CD14-positive monocyte (primary cell): ENCODE data around the gene ZNF423. TPM values are rescaled to one million over a fixed set of nuclear protein-coding genes. Genes with fewer than 3 reads are reported as not detected.

Experiments used
- DNase-seq, 3 donors: peaks; one replicate each; pipeline ENCODE4 v3.0.0-alpha.2; 2011 to 2022
- H2AFZ ChIP-seq: 2 replicates; pipeline ENCODE4 v1.6.0; 2012; ENCODE audit warnings: mild to moderate bottlenecking, low read depth, low read length, inconsistent platforms; ENCODE audit not compliant: insufficient read depth, poor library complexity, severe bottlenecking
- H3K27ac ChIP-seq, 2 donors: 1 replicate in 1 of 2; 2 replicates in 1 of 2; pipeline ENCODE4 v1.5.1; 2012 to 2013; ENCODE audit warnings: low read length in 2 of 2, control low read depth in 1 of 2, inconsistent platforms in 1 of 2, low read depth in 1 of 2, mild to moderate bottlenecking in 1 of 2
- H3K27me3 ChIP-seq, 2 donors: one replicate each; pipeline versions ENCODE4 v1.6.0 to v1.6.1; 2011 to 2013; ENCODE audit warnings: low read length in 2 of 2; ENCODE audit not compliant: control insufficient read depth in 2 of 2, insufficient read depth in 2 of 2
- H3K36me3 ChIP-seq, 2 donors: replicated peaks in 1 of 2; 1 replicate in 1 of 2; 2 replicates in 1 of 2; pipeline versions ENCODE4 v1.5.1 to v1.6.1; 2012 to 2013; ENCODE audit warnings: low read length in 2 of 2, control low read depth in 1 of 2, inconsistent platforms in 1 of 2, mild to moderate bottlenecking in 1 of 2; ENCODE audit not compliant: insufficient read depth in 2 of 2, control insufficient read depth in 1 of 2
- H3K4me1 ChIP-seq, 2 donors: 1 replicate in 1 of 2; 2 replicates in 1 of 2; pipeline versions ENCODE4 v1.5.1 to v1.6.1; 2012 to 2013; ENCODE audit warnings: low read length in 2 of 2, control low read depth in 1 of 2, inconsistent platforms in 1 of 2, mild to moderate bottlenecking in 1 of 2, moderate library complexity in 1 of 2; ENCODE audit not compliant: insufficient read depth in 2 of 2, control insufficient read depth in 1 of 2
- H3K4me2 ChIP-seq: replicated peaks from 2 replicates; pipeline ENCODE3; 2012; ENCODE audit warnings: low read length, moderate library complexity, mild to moderate bottlenecking; ENCODE audit not compliant: poor library complexity, severe bottlenecking; ENCODE audit errors: extremely low read depth
- H3K4me3 ChIP-seq, 3 experiments: fragments of 200-600 bp in 1 of 3; sonication (generic) in 1 of 3; replicated peaks in 1 of 3; 1 replicate in 2 of 3; 2 replicates in 1 of 3; pipeline ENCODE4 v1.5.1; 2011 to 2013; ENCODE audit warnings: low read length in 3 of 3, mild to moderate bottlenecking in 3 of 3, control low read depth in 2 of 3, low read depth in 2 of 3, inconsistent platforms in 1 of 3, moderate library complexity in 1 of 3
- H3K79me2 ChIP-seq: 2 replicates; pipeline ENCODE4 v1.6.0; 2012; ENCODE audit warnings: mild to moderate bottlenecking, control low read depth, inconsistent platforms, low read length, moderate library complexity; ENCODE audit not compliant: insufficient read depth
- H3K9ac ChIP-seq: 2 replicates; pipeline ENCODE4 v1.6.0; 2017; ENCODE audit warnings: low read length, mild to moderate bottlenecking; ENCODE audit not compliant: insufficient read depth, poor library complexity, severe bottlenecking
- H3K9me3 ChIP-seq, 2 donors: replicated peaks in 1 of 2; 1 replicate in 1 of 2; 2 replicates in 1 of 2; pipeline versions ENCODE4 v1.5.1 to v1.6.1; 2012 to 2013; ENCODE audit warnings: low read length in 2 of 2, control low read depth in 1 of 2; ENCODE audit not compliant: control insufficient read depth in 1 of 2, insufficient read depth in 1 of 2
- H4K20me1 ChIP-seq: 2 replicates; pipeline ENCODE4 v1.6.0; 2012; ENCODE audit warnings: mild to moderate bottlenecking, low read length, control low read depth, moderate library complexity; ENCODE audit not compliant: insufficient read depth
- H3K27ac Mint-ChIP-seq, 7 donors: one replicate each; pipeline ENCODE4 v1.8.0; 2020; ENCODE audit warnings: mild to moderate bottlenecking in 7 of 7, mixed read lengths in 7 of 7, moderate library complexity in 6 of 7, inconsistent platforms in 2 of 7
- H3K27me3 Mint-ChIP-seq, 3 donors: one replicate each; pipeline ENCODE4 v1.8.0; 2021 to 2022; ENCODE audit warnings: low read depth in 3 of 3, mild to moderate bottlenecking in 3 of 3, mixed read lengths in 3 of 3, moderate library complexity in 3 of 3, inconsistent platforms in 1 of 3
- H3K36me3 Mint-ChIP-seq, 2 donors: one replicate each; pipeline ENCODE4 v1.8.0; 2020; ENCODE audit warnings: mixed read lengths in 2 of 2, inconsistent platforms in 1 of 2, mild to moderate bottlenecking in 1 of 2
- H3K4me1 Mint-ChIP-seq: one replicate; pipeline ENCODE4 v1.8.0; 2020; ENCODE audit warnings: mild to moderate bottlenecking, mixed read lengths
- H3K4me3 Mint-ChIP-seq, 2 donors: one replicate each; pipeline ENCODE4 v1.8.0; 2020; ENCODE audit warnings: mild to moderate bottlenecking in 2 of 2, mixed read lengths in 2 of 2, moderate library complexity in 1 of 2
- H3K9me3 Mint-ChIP-seq, 7 donors: one replicate each; pipeline ENCODE4 v1.8.0; 2020 to 2022; ENCODE audit warnings: mixed read lengths in 7 of 7, mild to moderate bottlenecking in 6 of 7, moderate library complexity in 6 of 7, inconsistent platforms in 2 of 7
- CTCF ChIP-seq: fragments of 200-600 bp; IDR thresholded peaks from one replicate; pipeline ENCODE4 v1.8.0; 2022; ENCODE audit warnings: antibody characterized with exemption, mild to moderate bottlenecking
- WGBS: methylation state at CpG from one replicate; pipeline ENCODE4 v1.1.5; 2013; ENCODE audit warnings: missing lambda C conversion rate; ENCODE audit not compliant: insufficient coverage; 5-methylcytosine and 5-hydroxymethylcytosine counted together
- intact Hi-C, 2 donors: fragments of 100-400 bp; cut with micrococcal nuclease; formaldehyde crosslinking; loops; one replicate each; pipeline versions ENCODE4 v1.15.0 to v1.15.1; 2023
- polyA plus RNA-seq, 3 donors: library from polyadenylated mRNA; depleted of rRNA in 1 of 3; unstranded in 2 of 3; stranded (reverse) in 1 of 3; fragments of 300-500 nt in 2 of 3; fragments of >200 nt in 1 of 3; fragmentation: Illumina TruSeq in 2 of 3; gene quantifications; 1 replicate in 2 of 3; 2 replicates in 1 of 3; pipeline ENCODE4 v1.2.3, GENCODE V29; 2012 to 2021

Gene ZNF423
- polyA plus RNA-seq, 3 donors: not detected

- no peaks in the 10 kb centered on the region for H4K20me1 ChIP-seq
- Mint-ChIP-seq H3K27ac (no peak overlapping the region), H3K4me3 (no peak overlapping the region), H3K36me3 (no peaks in the 10 kb centered on the region), H3K4me1 (no peaks in the 10 kb centered on the region), H3K9me3 (peaks cover 0 to 1% (median 0%) of the 10 kb centered on the region in 7 donors), H3K27me3 (peaks cover 9 to 29% (median 20%) of the 10 kb centered on the region in 3 donors)
- no peak overlapping the region for H3K9ac ChIP-seq
- WGBS: 82% methylated on average over 15 of the region's 19 CpGs
- intact Hi-C loops: no loop called here
- no peaks in the 10 kb centered on the region for H3K79me2 ChIP-seq
- no peaks in the 10 kb centered on the region for H3K4me1 ChIP-seq
- H3K4me3 ChIP-seq: no peak overlapping the region
- H2AFZ ChIP-seq: no peak overlapping the region
- no peak overlapping the region for H3K27ac ChIP-seq
- no peak overlapping the region for H3K4me2 ChIP-seq
- no peaks in the 10 kb centered on the region for H3K9me3 ChIP-seq
- H3K36me3 ChIP-seq: no peaks in the 10 kb centered on the region
- no peak for TF ChIP-seq CTCF
- DNase-seq: no peak
- peaks cover 3 to 23% of the 10 kb centered on the region in 2 donors for H3K27me3 ChIP-seq
Measured at GRCh38 chr16:49834531-49835151, 21.3 kb downstream of the ZNF423 start.

DNA sequence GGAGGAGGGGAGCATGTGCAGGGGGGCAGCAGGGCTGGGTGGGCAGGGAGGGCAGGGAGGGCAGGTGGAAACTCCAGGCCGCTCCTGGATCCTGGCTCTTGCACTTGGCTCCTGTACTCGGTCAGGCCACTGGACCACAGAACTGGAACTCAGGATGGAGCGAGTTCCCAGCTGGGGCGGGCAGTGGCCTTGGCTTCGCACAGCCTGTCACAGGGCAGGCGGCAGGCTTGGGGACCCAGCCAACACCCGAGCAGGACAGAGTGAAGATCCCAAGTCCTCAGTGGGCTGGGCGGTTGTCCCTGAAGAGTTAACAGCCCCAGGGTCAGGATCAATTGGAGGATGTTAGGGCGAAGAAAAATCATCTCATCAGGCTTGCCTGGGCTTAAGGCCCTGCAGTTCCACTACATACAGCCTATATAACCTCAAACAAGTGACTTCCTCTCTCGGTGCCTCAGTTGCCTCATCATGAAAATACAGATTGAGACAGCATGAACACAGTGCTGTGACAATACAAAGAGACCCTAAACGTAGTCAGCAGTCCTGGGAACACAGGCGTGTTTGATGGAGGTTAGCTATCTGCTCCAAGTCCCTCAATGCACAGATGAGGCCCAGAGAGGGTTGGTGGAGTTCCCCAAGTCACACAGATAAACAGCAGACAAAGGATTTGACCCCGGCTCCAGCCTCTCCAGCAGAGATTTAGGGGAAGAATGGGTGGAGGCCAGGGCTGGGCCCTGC is 21.9 kb downstream of the ZNF423 start:
- H3K27ac ChIP-seq: no peak overlapping the region
- no peaks in the 10 kb centered on the region for H4K20me1 ChIP-seq
- H3K79me2 ChIP-seq: no peaks in the 10 kb centered on the region
- no peak for DNase-seq
- no peak for TF ChIP-seq CTCF
- H3K9me3 ChIP-seq: no peaks in the 10 kb centered on the region
- Mint-ChIP-seq H3K27ac (no peak overlapping the region), H3K36me3 (no peaks in the 10 kb centered on the region), H3K27me3 (peaks cover 7 to 22% (median 14%) of the 10 kb centered on the region in 3 donors), H3K4me1 (no peaks in the 10 kb centered on the region), H3K4me3 (no peak overlapping the region), H3K9me3 (peaks cover 0 to 1% (median 0%) of the 10 kb centered on the region in 7 donors)
- H3K36me3 ChIP-seq: no peaks in the 10 kb centered on the region
- no peaks in the 10 kb centered on the region for H3K4me1 ChIP-seq
- 93% methylated on average over 11 of the region's 13 CpGs for WGBS
- no peak overlapping the region for H3K4me3 ChIP-seq
- H2AFZ ChIP-seq: no peak overlapping the region
- no peak overlapping the region for H3K9ac ChIP-seq
- peaks cover 3 to 16% of the 10 kb centered on the region in 2 donors for H3K27me3 ChIP-seq
- H3K4me2 ChIP-seq: no peak overlapping the region
- intact Hi-C loops: no loop called here
